NCI-H1105 (cell line): Measurements from ENCODE around the gene CLK4.

Experiments used
- DNase-seq: peaks from one replicate; lab custom pipeline; 2025; lab: John Stamatoyannopoulos, UW

Gene CLK4

DNA sequence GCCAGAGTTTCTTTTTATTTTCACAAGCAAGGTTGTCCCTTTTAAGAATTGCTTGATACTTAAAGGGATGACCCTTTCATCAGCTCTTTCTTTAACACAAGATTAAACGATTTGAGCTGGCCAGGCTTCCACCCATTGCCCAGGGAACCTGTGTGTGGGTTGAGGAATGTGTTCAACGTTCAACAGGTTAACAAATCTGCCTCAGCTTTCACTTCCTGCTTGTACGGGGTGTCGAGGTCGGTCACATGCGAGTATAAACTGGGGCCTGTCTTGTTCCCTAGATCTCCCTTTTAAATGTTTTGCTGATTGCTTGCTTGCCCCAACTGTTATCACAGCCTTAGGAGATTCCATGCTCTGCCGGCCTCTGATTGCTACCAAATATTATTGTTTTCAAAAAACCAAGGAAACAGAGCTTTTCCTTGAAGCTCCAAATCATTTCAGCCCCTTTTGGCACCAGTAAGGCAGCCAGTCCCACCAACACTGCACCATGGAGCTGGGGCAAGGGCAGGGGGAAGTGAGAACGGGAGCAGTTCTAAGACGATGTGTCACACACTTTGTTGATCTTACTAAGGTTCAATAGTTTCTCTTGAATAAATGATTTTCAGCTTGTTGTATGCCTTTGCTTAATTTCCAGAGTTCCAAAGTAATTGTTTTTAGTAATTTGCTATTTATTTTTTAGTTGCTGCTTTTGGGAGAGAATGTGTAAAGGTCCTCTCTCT lies 10.7 kb upstream of the CLK4 start:
- no peak for DNase-seq

DNA sequence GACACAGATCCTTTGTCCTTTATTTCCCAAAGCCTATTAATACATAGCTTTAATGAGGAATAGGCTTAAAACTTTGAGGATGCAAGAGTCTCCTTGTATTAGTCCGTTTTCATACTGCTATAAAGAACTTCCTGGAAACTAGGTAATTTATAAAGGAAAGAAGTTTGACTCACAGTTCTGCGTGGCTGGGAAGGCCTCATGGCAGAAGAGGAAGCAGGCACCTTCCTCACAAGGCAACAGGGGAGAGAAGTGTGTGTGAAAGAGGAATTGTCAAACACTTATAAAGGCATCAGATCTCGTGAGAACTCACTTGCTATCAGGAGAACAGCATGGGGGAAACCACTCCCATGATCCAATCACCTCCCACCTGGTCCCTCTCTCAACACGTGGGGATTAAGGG lies 5.4 kb upstream of the CLK4 start:
- no peak for DNase-seq

DNA sequence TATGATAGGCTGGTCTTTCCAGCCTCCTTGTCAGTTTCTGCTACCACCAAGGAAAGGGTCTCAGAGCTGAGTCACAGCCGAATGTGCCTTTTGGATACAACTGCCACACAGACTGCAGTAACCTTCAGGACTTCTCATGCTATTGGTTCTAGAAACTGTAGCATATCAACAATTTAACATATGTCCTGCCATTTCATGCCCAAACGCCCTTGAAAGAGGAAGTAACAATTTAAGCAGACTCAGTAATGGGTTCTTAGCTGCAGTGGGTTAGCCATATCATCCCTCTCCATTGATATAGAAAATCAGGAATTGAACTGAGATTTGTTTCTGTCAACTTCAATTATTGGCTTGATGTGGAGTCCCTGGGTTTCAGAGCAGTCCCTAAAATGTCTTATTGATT lies 4.1 kb upstream of the CLK4 start:
- no peak for DNase-seq

DNA sequence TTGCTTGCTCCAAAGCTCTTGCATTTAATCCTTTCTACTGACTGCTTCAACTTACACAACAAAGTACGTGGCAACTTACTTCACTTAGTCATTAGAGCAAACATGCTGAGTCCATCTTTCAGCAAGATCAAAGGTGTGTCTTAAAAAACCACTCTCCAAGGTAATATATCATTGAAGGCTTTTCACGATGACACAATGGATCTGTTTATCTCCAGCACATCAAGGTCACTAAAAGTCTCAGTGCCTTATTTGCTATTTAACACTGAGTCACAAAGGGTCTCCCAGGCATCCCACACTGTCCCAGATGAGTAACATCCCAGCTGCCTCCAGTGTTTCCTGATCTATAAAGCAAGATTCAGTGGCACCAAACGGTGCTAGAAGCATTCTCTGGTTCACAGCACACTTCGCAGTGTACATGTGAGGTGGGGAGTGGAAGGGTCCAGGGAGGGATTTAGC lies 3.7 kb upstream of the CLK4 start:
- no peak for DNase-seq

DNA sequence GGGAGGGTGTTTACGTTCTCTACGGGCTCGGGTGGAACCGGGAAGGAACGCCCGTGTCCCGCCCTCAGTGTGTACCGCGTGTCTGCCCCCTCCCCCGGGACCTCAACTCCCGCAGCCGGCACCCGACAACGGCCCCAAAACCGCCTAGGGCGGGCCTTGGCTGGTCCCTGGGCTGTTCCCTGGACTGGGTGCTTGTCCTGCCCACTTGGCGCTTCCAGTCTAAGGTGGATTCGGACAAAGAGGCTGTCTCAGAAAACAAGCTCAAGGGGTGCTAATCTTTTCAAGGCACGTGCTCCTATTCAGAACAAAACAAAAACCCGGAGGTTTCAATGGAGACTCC lies 379 bp upstream of the CLK4 start:
- no peak for DNase-seq

DNA sequence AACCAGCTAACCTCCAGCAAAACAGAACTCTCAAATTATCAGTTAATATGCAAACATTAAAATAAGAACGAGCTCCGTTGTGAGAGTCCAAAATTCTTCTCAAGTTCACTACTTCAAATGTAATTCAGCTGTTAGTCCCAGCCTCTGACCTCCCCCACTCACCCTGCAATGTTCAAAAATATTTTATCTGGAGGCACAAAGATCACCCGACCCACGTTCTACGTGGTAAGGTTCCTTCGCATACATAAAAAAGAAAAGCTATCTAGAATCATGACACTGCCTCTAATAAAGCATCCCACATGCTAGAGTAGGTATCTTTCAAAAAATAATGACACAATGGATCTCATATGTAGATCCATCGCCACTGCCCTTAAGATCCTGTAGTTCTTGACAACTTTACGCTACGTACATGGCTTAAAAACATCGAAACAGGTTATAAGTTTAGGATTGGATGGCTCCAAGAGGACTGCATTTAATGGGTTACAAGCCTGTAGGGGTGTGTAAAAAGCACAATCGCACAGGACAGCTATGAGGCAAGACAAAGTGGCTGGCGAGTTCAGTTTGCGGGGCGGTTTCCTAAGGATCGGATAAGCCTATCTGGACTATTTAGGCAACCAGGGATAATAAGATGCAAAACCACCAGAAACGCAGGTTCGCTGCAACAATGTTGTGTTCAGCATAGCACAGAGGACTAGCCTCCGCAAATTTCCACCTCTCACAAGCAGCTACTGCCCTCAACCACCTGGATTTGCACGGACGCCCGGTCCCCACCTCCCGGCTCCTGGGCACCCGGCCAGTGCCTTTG lies 969 bp downstream of the CLK4 start:
- DNase-seq: no peak

DNA sequence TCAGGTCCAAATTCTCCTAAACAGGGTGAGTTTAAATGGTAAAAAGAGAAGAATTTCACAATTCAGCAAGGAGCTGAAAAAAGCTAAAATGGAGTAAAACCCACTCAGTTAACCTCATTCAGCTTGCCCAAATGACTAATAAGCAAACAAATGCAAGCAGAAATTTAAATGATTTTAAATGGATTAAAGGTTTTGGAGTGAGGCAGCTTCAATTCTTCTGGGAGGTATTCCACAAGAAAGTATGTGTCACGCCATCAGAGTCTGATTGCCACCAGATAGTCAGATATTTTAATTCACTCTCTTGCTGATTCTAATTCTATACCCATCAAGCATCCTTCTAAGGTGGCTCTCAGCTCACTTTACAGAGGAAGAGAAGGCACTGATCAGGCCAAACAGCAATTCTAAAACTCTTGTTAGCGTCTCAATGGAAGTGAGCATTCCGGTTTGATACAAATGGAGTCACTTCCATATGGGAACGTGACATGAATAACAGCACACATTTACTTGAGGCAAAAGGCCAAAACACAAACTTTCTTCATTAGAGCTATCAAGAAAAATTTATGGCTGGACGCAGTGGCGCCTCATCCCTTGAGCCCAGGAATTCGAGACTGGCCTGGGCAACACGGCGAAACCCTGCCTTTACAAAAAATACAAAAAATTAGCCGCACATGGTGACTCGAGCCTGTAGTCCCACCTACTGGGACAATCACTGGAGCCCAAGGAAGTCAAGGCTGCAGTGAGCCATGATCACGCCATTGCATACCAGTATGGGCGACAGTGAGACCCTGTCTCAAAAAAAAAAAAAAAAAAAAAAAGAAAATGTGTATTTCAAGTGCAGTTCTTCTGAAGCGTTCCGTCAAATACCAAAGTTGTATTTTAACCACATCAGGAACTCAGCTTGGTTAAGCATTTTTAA lies 2.0 kb downstream of the CLK4 start:
- no peak for DNase-seq

DNA sequence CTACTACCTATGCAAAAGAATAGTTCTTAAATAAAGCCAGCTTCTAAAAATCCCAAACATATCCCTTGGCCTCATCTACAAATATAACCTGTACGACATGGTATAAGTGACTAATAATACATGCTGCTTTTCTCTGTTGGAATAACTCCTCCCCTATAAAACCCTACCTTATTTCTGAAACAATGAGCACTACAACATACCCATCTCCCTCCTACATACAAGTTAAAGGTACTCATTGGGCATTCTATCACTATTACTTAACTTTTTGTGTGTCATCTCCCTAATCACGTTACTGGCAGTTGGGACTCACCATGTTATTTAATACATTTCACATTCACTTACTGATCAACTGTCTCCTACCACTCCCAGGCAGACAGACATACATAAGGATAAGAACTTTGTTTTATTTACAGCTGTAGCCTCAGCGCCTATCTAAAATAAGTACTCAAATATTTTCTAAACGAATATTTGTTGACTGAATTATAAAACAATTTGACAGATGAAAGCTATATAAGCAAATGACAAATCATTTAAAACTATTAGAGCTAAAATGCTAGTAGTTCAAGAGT lies 4.1 kb downstream of the CLK4 start:
- no peak for DNase-seq

DNA sequence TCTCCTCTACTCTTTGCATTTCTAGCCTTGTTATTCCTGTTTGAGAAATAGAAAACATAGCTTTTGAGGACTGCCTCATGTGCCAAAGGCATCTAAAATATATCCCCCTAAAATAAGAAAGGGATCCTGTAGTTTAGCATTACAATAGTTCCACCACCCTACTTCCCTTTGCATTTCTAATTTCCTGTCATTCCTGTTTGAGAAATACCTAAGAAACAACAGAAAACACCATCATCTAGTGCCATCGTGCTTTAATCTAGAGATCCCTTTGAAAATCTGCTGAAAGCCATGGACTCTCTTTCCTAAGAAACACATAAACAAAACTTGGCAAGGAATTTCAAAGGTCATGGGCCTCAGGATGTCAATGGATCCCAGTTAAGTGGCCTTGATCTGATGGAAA lies 7.5 kb downstream of the CLK4 start:
- DNase-seq: no peak

DNA sequence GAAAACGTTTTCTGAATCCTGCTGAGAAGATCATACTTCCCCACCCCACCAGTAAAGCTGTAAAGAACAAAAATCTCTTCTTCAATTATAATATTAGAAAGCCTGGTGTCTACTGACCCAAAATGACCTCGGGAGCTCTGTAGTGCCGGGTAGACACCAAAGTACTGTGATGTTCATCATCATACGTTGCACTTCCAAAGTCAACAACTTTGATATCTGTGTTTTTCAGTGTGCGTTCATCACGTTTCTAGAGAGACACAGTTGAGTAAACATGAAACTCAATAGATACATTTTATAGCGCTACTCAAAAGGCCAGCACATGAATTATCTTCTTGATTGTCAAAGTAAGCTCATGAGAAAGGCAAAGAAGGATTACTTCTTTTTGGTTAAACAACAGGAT lies 14.6 kb downstream of the CLK4 start:
- DNase-seq: no peak

DNA sequence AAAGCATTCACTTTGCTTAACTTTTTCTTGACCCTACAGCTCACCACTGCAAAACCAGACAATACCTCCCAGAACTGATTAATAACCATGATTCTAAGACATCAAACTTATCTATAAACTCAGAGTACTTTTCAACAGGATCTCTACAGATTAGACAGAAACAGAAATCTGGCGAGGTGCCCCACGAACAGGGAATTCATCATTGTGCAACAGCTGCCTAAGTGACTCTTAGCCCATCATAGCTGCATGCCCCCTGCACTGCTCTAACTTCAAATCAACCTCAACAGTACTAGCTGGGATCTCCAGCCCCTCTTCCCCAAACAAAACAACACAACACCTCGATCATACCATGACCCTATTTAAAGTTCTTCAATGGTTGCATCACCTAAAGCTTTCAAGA lies 20.6 kb downstream of the CLK4 start:
- DNase-seq: no peak

DNA sequence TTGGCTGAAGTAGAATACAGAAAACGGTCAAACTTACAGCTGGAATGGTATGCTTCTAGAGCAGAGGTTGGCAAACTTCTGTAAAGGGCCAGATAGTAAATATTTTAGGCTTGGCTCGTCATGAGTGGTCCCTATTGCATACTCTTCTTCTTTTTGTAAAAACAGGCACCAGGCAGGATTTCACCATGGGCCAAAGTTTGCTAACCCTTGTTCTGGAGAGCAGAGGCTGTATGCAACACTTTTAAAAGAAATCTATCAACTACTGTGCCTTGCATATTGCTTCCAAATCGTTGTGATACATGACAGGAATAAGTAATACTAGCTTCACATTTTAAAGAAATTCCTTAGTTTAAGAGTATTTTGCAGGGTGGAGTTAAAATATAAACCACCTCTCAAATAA lies 21.1 kb downstream of the CLK4 start:
- no peak for DNase-seq

DNA sequence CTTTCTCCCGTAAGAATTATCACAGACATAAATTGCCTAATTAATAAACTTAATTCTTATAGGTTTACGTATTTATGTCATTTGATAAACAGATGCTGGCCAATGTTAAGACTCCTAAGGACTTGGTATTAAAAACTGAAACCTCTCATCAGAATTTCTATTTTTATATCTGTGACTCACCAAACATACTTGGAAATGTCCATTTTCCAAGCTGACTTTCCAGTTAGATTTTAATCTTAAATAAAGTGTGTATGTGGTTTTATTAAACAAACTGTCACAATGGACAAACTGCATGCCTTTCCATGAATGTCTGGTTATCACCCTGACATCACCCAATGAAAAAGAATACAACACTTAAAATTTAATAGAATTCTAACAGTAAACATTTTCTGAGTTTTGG lies 24.1 kb downstream of the CLK4 start:
- DNase-seq: no peak

DNA sequence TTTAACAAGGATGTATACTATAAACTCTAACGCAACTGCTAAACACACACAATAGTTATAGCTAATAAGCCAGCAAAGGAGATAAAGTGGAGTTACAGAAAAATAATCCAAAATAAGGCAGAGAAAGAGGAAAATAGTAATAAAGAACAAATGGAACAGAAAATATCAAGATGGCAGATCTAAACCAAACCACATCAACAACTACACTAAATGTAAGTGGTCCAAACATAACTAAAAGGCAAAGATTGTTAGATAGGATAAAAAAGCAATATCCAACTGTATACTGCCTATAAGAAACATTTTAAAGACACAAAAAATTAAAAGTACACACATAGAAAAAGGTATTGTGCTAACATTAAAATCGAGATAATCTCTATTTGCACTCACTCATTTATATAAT lies 31.1 kb downstream of the CLK4 start:
- DNase-seq: no peak

DNA sequence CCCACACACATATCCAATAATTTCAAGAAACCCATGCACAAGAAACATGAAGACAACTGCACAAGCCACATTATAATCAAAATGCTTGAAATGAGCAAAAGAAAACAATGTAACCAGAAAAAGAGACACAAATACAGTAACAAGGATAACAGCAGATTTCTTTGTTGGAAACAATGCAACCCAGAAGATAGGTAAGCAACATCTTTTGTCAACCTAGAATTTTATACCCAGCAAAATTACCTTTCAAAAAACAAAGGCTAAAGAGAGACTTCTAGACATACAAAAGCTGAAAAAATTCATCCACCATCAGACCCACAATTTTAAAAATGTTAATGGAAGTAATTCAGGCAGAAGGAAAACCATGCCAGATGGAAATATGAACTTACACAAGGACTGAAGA lies 31.7 kb downstream of the CLK4 start:
- DNase-seq: no peak

DNA sequence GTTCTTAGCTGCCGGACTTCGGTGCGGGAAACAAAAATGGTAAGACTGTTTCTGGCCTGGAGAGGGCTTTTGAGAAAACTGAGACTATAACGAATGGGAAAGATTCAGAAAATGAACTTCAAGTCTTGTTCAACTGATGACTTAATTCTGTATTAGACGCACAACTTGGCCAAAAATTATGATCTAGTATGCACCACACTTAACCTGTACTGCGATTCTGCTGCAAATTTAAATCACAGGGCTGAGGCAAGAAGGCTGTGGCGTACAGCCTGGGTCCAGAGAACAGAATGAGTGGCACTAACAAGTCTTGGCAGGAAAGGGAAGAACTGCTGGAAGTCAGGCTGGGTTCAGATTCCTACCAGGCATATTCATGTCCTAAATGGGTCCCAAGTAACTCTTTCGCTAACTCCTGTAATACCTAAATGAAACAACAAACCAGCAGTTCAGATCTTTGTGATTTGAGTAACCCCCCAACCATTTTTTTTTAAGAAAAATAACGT lies 35.9 kb downstream of the CLK4 start:
- DNase-seq: no peak

DNA sequence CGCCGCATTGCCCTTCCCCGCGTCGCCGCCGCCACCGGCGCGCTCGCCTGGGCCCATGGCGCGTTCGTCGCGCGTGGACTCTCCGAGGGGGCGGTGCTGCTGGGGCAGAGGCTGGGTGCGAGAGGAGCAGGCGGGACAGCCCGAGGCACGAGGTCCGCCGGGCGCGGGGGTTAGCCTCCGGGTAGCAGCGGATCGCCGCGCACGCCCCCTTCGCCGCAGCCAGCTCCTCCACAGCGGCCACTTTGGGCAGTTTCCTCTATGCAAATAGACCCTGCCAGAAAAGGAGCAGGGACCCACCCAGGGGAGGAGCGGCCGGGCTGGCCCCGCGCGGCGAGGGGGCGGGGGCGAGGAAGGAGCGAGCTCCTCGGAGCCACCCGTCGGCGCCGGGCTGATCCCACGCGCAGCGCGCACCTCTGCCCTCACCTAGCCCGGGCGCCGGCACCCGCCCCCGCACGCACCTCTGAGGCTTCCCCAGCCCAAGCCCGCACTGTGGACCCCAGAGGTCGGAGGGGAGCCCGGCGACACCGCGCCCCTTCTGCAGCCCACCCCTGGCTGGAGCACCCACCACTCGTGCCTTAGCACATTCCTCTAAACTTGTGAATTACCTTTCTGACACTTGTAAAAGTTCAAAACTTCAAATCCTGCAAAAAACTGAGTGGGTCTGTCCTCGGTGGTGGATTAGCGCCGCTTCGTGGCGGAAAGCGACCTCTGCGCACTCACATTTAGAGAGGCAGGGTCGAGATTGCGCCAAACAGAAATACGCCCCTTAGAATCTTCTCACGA lies 36.5 kb downstream of the CLK4 start, which contains the start of gene COL23A1:
TSS of gene COL23A1 (minus strand) at position 253 of the 783 bp plus-strand sequence.
- peak; percentile 11 for DNase-seq

DNA sequence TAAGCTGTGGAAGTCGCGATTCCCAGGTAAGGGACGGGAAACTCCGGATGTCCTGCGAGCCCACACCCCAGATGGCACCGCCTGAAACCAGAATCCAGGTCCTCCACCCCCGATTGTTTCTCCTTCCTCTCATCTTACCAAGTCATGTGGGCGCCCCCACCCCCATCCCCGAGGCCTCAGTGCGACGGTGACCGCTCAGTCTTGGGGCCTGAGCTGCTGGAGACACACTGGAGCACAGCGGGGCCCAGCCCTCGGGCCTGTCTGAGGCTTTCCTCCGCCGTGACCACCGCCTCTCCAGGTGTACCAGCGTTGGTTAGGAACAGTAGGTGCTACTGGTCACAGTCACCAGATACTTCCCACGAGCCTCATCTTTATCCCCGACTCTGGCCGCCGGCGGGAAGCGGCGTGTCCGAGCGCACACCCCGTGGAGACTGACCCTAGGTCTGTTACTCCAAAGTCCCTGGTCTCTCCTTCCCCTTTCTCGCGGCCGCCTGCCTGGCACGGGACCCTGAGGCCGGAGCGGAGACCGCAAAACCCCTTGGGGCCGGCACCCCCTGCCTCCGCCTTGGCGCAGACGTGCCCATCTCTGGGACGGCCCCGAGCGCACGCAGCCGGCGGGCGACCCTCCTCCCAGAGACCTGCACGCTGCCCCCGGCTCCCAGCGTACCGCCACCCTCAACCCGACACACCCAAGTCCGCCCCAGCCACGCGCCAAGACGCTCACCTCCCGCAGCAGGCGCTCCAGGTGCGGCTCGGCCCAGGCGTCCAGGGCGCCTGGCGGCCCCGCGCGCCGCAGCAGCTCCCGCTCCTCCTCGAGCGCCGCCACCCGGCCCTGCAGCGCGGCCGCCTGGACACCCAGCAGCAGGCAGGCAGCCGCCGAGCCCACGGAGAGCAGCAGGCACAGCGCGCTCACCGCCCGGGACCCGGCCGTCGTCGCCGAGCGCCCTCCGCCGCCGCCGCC lies 37.4 kb downstream of the CLK4 start:
- peak; percentile 12 for DNase-seq

DNA sequence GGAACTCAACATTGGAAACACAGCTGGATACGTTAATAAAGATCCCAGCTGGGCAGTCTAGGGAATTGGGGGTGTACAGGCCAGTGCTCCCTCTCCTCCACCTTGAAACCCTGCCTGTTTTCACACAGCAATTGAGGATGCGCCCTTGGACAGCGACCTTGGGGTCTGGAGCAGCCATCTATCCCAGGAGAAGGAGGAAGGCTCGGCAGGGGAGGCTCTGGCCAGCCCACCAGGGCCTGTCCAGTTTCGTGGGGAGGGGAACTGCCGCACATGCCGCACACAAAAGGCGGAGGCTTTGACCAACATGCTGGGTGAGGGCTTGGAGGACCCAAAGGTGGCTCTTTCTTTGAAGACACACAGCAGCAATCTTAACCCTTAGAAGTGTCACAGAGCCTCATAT lies 38.1 kb downstream of the CLK4 start:
- DNase-seq: no peak
